Left ventricle myocardium inferior (tissue), 1 donor: ENCODE results near the gene PRLR. TPM values are rescaled to one million over a fixed set of nuclear protein-coding genes. Genes with fewer than 3 reads are reported as not detected.

ENCODE experiments used
- DNase-seq: peaks from one replicate; pipeline ENCODE4 v3.0.0-alpha.2; 2020
- H3K27ac ChIP-seq: fragments of 200-600 bp; replicated peaks from 2 replicates; pipeline ENCODE4 v1.8.0; 2021
- H3K27me3 ChIP-seq: fragments of 200-600 bp; 2 replicates; pipeline ENCODE4 v1.8.0; 2021; ENCODE audit warnings: low read depth
- H3K36me3 ChIP-seq: fragments of 200-600 bp; 2 replicates; pipeline ENCODE4 v1.8.0; 2021
- H3K4me1 ChIP-seq: fragments of 200-600 bp; 2 replicates; pipeline ENCODE4 v1.8.0; 2021
- H3K4me3 ChIP-seq: fragments of 200-600 bp; 2 replicates; pipeline ENCODE4 v1.8.0; 2021; ENCODE audit warnings: mild to moderate bottlenecking, moderate library complexity
- H3K9me3 ChIP-seq: fragments of 200-600 bp; replicated peaks from 2 replicates; pipeline ENCODE4 v1.8.0; 2021
- intact Hi-C: fragments of 100-400 bp; cut with micrococcal nuclease; formaldehyde crosslinking; loops from one replicate; pipeline ENCODE4 v1.11.0; 2022
- total RNA-seq: library from RNA; stranded (reverse); fragmentation: NEBNext Ultra II Directional; extraction: Animal tissue kit (Norgen Biotek cat#: 25700); gene quantifications from one replicate; pipeline ENCODE4 v1.2.1, GENCODE V29; 2021
- TF ChIP-seq, protein P1 (sequence below): fragments of 200-600 bp; IDR thresholded peaks from 2 replicates; pipeline ENCODE4 v1.8.0; 2021; ENCODE audit warnings: antibody characterized with exemption, mild to moderate bottlenecking, borderline replicate concordance
- donor health status: DM: no; HTN: yes; CAD: no; lungs with severe emphysema.

The PRLR gene
- total RNA-seq, 1 donor from 2014 or later, result 0.66 TPM

DNA sequence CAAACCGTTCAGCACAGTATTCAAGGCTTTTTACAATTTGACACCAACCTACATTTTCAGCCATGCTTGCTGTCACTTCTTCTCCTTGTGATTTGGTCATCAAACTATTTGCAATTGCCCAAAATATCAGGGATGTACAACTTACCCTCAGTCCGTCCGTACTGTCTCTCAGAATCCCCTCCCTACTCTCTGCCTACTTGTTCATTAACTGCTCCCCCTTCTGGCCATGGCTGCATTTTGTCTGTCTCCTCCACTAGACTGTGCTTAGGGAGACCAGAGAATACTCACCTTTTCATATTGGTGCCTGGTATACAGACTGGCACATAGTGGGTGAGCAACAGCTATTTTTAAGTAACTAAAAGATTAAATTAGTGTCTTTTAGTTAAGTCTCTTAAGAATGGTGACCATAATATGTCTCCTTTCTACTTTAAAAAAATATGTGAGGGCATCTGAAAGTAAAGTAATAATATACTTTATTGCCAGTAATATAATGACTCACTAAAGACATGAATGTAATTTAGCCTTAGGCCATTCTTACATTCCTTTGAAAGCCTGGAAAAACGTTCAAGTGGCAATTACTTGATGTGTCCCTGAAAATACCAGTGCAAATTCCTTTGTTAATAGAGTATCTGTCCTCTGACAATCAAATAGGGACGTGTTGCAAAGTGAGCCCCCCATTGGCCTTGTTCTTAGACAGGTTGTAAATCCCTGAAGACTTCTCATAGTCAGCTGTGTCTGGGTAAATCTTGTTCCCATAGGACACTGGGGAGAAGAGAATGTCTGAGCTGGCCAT lies 27.8 kb downstream of the PRLR start:
- TF ChIP-seq, protein P1, sequence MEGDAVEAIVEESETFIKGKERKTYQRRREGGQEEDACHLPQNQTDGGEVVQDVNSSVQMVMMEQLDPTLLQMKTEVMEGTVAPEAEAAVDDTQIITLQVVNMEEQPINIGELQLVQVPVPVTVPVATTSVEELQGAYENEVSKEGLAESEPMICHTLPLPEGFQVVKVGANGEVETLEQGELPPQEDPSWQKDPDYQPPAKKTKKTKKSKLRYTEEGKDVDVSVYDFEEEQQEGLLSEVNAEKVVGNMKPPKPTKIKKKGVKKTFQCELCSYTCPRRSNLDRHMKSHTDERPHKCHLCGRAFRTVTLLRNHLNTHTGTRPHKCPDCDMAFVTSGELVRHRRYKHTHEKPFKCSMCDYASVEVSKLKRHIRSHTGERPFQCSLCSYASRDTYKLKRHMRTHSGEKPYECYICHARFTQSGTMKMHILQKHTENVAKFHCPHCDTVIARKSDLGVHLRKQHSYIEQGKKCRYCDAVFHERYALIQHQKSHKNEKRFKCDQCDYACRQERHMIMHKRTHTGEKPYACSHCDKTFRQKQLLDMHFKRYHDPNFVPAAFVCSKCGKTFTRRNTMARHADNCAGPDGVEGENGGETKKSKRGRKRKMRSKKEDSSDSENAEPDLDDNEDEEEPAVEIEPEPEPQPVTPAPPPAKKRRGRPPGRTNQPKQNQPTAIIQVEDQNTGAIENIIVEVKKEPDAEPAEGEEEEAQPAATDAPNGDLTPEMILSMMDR, result peak; percentile 57
- H3K27ac ChIP-seq, result no peak overlapping the region
- no peak overlapping the region for H3K4me3 ChIP-seq
- H3K9me3 ChIP-seq, result no peaks in the 10 kb centered on the region
- H3K36me3 ChIP-seq, result no peaks in the 10 kb centered on the region
- peaks cover 16% of the 10 kb centered on the region for H3K4me1 ChIP-seq
- H3K27me3 ChIP-seq, result peaks cover 50% of the 10 kb centered on the region
- DNase-seq, result peak; percentile 29
- intact Hi-C loops, result no loop called here

- TF ChIP-seq, protein P1, result no peak
These were observed 29.0 kb downstream of the PRLR start for GRCh38 chr5:35201291-35201690.

GRCh38 chr5:35199886-35200285 lies 30.4 kb downstream of the PRLR start:
- no peak for DNase-seq
- Histone ChIP-seq H3K27me3 (peaks cover 42% of the 10 kb centered on the region), H3K36me3 (no peaks in the 10 kb centered on the region), H3K9me3 (no peaks in the 10 kb centered on the region), H3K4me3 (no peak overlapping the region), H3K4me1 (peaks cover 16% of the 10 kb centered on the region), H3K27ac (no peak overlapping the region)
- intact Hi-C loops, result no loop called here
- TF ChIP-seq, protein P1, result no peak

More at GRCh38 chr5:35201291-35201690, 29.0 kb downstream of the PRLR start:
- H3K4me3 ChIP-seq, result no peak overlapping the region
- DNase-seq, result no peak
- H3K36me3 ChIP-seq, result no peaks in the 10 kb centered on the region
- intact Hi-C loops, result no loop called here
- no peak overlapping the region for H3K27ac ChIP-seq
- peaks cover 50% of the 10 kb centered on the region for H3K27me3 ChIP-seq
- H3K4me1 ChIP-seq, result peaks cover 16% of the 10 kb centered on the region
- H3K9me3 ChIP-seq, result no peaks in the 10 kb centered on the region

DNA sequence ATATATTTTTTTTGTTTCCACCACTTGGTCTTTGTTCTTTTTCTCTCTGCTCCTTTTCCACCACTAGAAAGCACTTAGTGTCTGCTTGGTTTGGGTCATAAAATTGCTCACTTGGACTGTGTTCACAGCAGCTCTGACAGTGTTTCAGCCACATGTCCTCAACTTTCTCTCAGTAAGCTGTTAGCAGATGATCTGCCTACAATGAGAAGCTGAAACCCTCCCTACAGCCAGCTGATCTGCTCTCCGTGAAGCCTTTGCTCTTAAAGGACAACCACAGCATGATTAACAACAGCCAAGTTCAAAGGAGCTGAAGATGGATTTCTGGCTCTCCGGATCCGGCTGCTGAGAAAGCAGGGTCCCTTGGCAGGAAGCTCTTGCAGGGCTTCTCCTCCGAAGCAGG lies 31.6 kb downstream of the PRLR start:
- intact Hi-C loops, result no loop called here
- H3K4me1 ChIP-seq, result peaks cover 16% of the 10 kb centered on the region
- TF ChIP-seq, protein P1, result no peak
- DNase-seq, result no peak
- no peak overlapping the region for H3K4me3 ChIP-seq
- H3K27me3 ChIP-seq, result peaks cover 35% of the 10 kb centered on the region
- no peaks in the 10 kb centered on the region for H3K36me3 ChIP-seq
- no peaks in the 10 kb centered on the region for H3K9me3 ChIP-seq
- no peak overlapping the region for H3K27ac ChIP-seq

DNA sequence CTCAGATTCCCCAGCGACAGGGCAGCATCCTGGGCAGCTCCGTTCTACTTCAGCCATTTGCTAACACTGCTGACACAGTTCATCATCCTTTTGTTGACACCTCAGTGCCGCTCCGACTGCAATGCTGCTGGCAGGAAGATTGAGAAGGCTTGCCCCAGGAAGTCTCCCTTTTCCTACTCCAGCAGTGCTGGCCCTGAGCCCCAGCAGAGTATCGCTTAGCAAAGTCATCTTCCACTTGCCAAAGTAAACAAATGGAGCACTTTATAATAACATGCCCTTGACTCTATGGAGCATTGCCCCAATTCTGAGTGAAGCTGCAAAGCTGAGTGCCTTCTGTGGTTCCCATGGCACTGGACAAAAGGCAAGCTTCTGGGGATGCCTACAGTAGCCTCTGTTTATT lies 32.2 kb downstream of the PRLR start:
- intact Hi-C loops, result no loop called here
- no peaks in the 10 kb centered on the region for H3K36me3 ChIP-seq
- H3K4me3 ChIP-seq, result no peak overlapping the region
- no peak overlapping the region for H3K27ac ChIP-seq
- H3K27me3 ChIP-seq, result peaks cover 31% of the 10 kb centered on the region
- peaks cover 16% of the 10 kb centered on the region for H3K4me1 ChIP-seq
- H3K9me3 ChIP-seq, result no peaks in the 10 kb centered on the region
- peak; percentile 49 for DNase-seq
- TF ChIP-seq, protein P1, result no peak
